Coronary artery (tissue), 2 donors: Measurements from ENCODE around the gene BMERB1.

ENCODE experiments used
- DNase-seq: peaks from one replicate; pipeline ENCODE4 v3.0.0-alpha.2; 2017; ENCODE audit warnings: low spot score
- H3K27ac ChIP-seq, 2 donors: fragments of 200-600 bp; sonication (generic); one replicate each; pipeline ENCODE4 v1.5.1; 2016 to 2019
- H3K4me3 ChIP-seq: fragments of 200-600 bp; sonication (generic); 2 replicates; pipeline ENCODE4 v1.5.1; 2016; ENCODE audit warnings: mild to moderate bottlenecking, moderate library complexity
- CTCF ChIP-seq: fragments of 200-600 bp; sonication (generic); IDR thresholded peaks from one replicate; pipeline ENCODE4 v1.5.1; 2019; ENCODE audit warnings: antibody characterized with exemption

BMERB1 gene

GRCh38 chr16:15494236-15494635 lies 59.8 kb downstream of the BMERB1 start:
- no peak for TF ChIP-seq CTCF
- Histone ChIP-seq H3K4me3 (no peak overlapping the region), H3K27ac (peak overlapping the region in 1 of 2 donors; percentile 67)
- peak; percentile 3 for DNase-seq

- Histone ChIP-seq H3K4me3 (no peak overlapping the region), H3K27ac (no peak overlapping the region)
- no peak for TF ChIP-seq CTCF
- DNase-seq, result no peak
These were observed 61.5 kb downstream of the BMERB1 start for GRCh38 chr16:15495898-15496297.

GRCh38 chr16:15498427-15499175 lies 64.2 kb downstream of the BMERB1 start:
- H3K4me3 ChIP-seq, result no peak overlapping the region
- DNase-seq, result no peak
- H3K27ac ChIP-seq, result no peak overlapping the region
- no peak for TF ChIP-seq CTCF

- TF ChIP-seq CTCF, result no peak
- Histone ChIP-seq H3K4me3 (no peak overlapping the region), H3K27ac (no peak overlapping the region)
- DNase-seq, result no peak
These were observed 67.8 kb downstream of the BMERB1 start for GRCh38 chr16:15502041-15502725.

- H3K27ac ChIP-seq, result peak overlapping the region in 1 of 2 donors; percentile 65
- no peak overlapping the region for H3K4me3 ChIP-seq
- no peak for TF ChIP-seq CTCF
- no peak for DNase-seq
These were observed 72.1 kb downstream of the BMERB1 start for GRCh38 chr16:15506441-15506840.

GRCh38 chr16:15507301-15507958 lies 73.0 kb downstream of the BMERB1 start:
- peak overlapping the region in 1 of 2 donors; percentile 65 for H3K27ac ChIP-seq
- DNase-seq, result no peak
- peak overlapping the region; percentile 31 for H3K4me3 ChIP-seq
- TF ChIP-seq CTCF, result no peak
